Ishikawa (cell line): ENCODE data around the gene ZYG11B.
A peak's percentile ranks its signal among the peaks of the same experiment; 100 is the strongest.

ENCODE experiments used
- EGR1 ChIP-seq: IDR thresholded peaks from 2 replicates; pipeline ENCODE4 v1.6.1; 2012
- EP300 ChIP-seq: IDR thresholded peaks from 2 replicates; pipeline ENCODE4 v1.6.1; 2012; ENCODE audit warnings: borderline replicate concordance
- NFIC ChIP-seq: IDR thresholded peaks from 2 replicates; pipeline ENCODE4 v1.6.1; 2012
- TAF1 ChIP-seq: IDR thresholded peaks from 2 replicates; pipeline ENCODE4 v1.6.1; 2012; ENCODE audit warnings: low read depth, mild to moderate bottlenecking
- TCF12 ChIP-seq: IDR thresholded peaks from 2 replicates; pipeline ENCODE4 v1.6.1; 2012; ENCODE audit warnings: low read depth

- TF ChIP-seq NFIC (no peak), EGR1 (no peak), TAF1 (peak; percentile 32), TCF12 (no peak), EP300 (no peak)
Observed at GRCh38 chr1:52842643-52843310, 116.5 kb downstream of the ZYG11B start, which contains the start of gene ZYG11A.
